Ramos (cell line): ENCODE data around the gene TRPV3.
"Not testable (repeated sequence)": the region's sequence is repeated elsewhere in the genome, so short reads cannot be mapped to it uniquely, and the experiment has no call there.

Experiments
- in situ Hi-C: fragments of 300-500 bp; cut with MboI; formaldehyde crosslinking; loops from one replicate; pipeline ENCODE4 v1.14.3; 2022; ENCODE audit warnings: low sequenced_read_pairs; ENCODE audit not compliant: unreplicated experiment

TRPV3 gene

GRCh38 chr17:3528880-3529511, 28.6 kb downstream of the TRPV3 start:
- in situ Hi-C loops, result no loop called here

DNA sequence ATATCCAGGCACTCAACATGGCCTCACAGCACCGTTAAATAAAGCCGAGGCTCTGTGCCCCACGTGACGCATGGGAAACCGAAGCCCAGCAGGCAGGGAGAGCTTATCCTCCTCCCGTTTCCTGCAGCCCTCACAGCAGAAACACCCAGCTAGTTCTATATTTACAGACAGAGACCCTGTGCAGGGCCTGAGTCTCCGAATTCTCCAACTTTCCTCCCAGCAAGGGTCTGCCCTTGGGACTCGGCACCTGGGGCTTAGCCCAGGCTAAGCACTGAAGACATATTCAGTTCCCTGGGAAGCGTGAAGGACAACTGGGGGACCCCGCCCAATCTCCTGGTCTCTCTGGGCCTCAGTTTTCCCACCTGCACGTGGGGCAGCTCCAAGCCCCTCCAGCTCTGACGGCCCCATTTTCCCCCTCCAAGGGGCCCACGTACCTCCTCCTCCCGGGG, 29.2 kb downstream of the TRPV3 start:
- in situ Hi-C loops, result no loop called here

GRCh38 chr17:3527896-3528295, 29.7 kb downstream of the TRPV3 start:
- in situ Hi-C loops, result no loop called here

GRCh38 chr17:3527468-3527867, 30.1 kb downstream of the TRPV3 start:
- in situ Hi-C loops, result no loop called here

GRCh38 chr17:3526971-3527370, 30.6 kb downstream of the TRPV3 start:
- in situ Hi-C loops, result no loop called here

- in situ Hi-C loops, result no loop called here
These were observed 31.1 kb downstream of the TRPV3 start for GRCh38 chr17:3526491-3526890.

- in situ Hi-C loops, result no loop called here
These were observed 33.6 kb downstream of the TRPV3 start for GRCh38 chr17:3524024-3524423.

- in situ Hi-C loops, result not testable (repeated sequence)
These were observed 38.1 kb downstream of the TRPV3 start for GRCh38 chr17:3519472-3519871.

DNA sequence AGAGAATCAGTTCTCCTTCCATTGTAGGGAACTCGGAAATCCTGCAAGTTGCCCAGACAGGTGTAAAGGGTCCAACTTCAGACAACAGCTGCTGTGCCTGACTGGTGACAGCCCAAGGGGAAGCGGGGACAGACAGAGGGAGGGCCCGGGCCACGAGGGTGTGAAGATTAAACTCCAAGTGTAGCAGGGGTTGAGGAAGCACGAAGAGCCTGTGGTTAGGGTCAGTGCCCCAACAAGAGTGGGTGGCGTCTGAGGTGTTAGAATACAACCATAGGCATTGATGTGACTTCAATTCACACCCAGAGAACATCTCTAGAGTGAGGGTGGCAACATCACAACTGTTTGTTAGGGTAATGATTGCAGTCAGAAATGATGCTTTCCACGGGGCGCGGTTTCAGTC, 42.7 kb downstream of the TRPV3 start:
- in situ Hi-C loops, result no loop called here

GRCh38 chr17:3514167-3514566, 43.4 kb downstream of the TRPV3 start:
- in situ Hi-C loops, result not testable (repeated sequence)

GRCh38 chr17:3513305-3514035, 44.1 kb downstream of the TRPV3 start:
- in situ Hi-C loops, result no loop called here

GRCh38 chr17:3512505-3513171, 45.0 kb downstream of the TRPV3 start:
- in situ Hi-C loops, result no loop called here

- in situ Hi-C loops, result no loop called here
These were observed 45.6 kb downstream of the TRPV3 start for GRCh38 chr17:3511852-3512504.

DNA sequence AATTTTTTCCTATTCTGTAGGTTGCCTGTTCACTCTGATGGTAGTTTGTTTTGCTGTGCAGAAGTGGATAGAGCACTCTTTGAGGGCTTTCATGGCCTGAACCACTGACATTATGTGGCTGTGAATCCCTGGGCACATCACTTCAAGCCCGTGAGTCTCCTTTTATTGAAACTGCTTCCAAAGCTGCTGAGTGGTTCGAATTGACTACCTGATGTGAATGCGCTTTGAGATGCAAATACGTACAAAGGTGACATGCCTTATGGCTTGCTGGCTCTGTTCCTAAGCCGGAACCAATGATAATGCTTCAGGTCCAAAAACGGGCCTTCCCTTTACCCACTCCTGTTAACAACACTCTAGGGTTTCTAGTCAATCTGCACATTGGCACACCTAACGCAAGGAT, 47.5 kb downstream of the TRPV3 start:
- in situ Hi-C loops, result no loop called here

GRCh38 chr17:3507869-3508268, 49.7 kb downstream of the TRPV3 start:
- in situ Hi-C loops, result no loop called here

DNA sequence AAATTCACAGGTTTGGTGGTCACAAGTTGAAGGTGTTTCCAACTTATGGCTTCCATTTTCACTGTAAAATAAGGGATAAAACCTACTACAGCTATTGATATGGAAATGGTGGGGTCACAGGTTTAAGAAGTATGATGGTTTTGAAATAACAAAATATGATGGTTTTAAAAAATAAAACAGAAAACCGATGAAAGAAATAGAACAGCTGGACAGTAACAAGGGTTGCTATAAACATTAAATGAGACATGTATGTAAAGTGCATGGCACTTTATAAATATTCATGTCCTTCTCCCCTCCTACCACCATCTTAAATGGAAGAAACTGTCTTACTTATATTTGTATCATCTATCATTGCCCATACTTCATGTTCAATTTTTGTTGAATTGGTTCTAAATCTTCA, 50.5 kb downstream of the TRPV3 start:
- in situ Hi-C loops, result no loop called here

DNA sequence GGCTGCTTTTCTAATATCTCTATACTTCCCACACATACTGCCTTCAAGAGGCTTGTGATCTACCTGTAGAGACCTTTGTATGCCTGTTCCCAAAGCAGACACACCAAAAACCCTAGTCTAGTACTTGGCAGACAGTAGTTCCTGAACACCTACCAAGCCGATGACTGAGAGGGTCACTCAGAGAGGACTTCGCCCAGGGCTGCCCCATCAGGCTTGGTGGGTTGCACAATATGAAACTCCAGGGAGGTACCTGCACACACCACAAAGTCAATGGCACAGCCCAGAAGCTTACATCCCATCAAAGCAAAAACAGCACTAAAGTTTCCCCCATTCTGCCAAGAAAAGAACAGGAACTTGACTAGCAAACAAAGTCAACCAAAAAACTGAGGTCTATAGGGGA, 51.6 kb downstream of the TRPV3 start:
- in situ Hi-C loops, result no loop called here

GRCh38 chr17:3505008-3505407, 52.6 kb downstream of the TRPV3 start:
- in situ Hi-C loops, result no loop called here

- in situ Hi-C loops, result no loop called here
These were observed 54.3 kb downstream of the TRPV3 start for GRCh38 chr17:3503285-3503684.

DNA sequence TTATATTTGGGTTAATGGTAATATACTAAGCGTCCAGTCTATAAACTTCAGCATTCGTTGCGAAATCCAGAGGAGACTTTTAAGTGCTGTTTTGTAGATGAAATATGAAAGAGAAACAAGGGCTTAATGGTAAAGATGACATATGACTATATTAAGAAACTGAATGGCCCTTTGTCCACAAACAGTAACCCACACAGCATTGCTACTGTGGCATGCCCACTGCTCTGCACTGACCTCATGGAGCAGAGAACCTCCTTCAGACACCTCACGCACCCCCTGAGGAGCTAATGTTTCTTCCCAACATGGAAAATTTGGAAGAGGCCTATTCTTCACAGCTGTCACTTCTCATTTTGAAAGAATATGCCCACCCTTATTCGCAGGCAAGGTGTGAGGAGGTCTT, 55.1 kb downstream of the TRPV3 start:
- in situ Hi-C loops, result no loop called here

DNA sequence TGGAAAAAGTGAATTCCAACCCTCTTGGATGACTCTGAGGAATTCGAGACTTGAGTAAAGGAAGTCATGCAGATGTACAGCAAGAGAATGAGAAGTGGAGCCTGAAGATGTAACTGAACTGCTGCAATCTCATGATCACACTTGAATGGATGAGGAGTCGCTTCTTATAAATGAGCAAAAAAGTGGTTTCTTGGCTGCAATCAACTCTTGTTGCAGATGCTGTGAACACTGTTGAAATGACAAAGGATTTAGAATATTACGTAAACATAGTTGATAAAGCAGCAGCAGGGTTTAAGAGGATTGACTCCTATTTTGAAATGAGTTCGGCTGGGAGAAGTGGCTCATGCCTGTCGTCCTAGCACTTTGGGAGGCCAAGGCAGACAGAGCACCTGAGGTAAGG, 56.3 kb downstream of the TRPV3 start:
- in situ Hi-C loops, result no loop called here
